H9 (cell line): ENCODE measurements around the gene TP53BP2. TPM values are rescaled to one million over a fixed set of nuclear protein-coding genes. Genes with fewer than 3 reads are reported as not detected.

Experiments used
- DNase-seq: peaks from one replicate; pipeline ENCODE4 v3.0.0-alpha.2; 2017
- H2AFZ ChIP-seq: one replicate; pipeline ENCODE4 v1.6.1; 2013; ENCODE audit warnings: mild to moderate bottlenecking, low read length, control low read depth, moderate library complexity
- H2AK5ac ChIP-seq: 2 replicates; pipeline ENCODE4 v1.6.1; 2013; ENCODE audit warnings: low read length, control low read depth, mixed read lengths; ENCODE audit not compliant: insufficient read length
- H2BK120ac ChIP-seq: one replicate; pipeline ENCODE4 v1.6.1; 2013; ENCODE audit warnings: low read depth, mild to moderate bottlenecking, low read length, control low read depth, inconsistent platforms; ENCODE audit not compliant: poor library complexity, severe bottlenecking
- H2BK12ac ChIP-seq: 2 replicates; pipeline ENCODE4 v1.6.1; 2013; ENCODE audit warnings: low read length, control low read depth, mixed read lengths, low read depth; ENCODE audit not compliant: insufficient read length
- H2BK15ac ChIP-seq: 2 replicates; pipeline ENCODE4 v1.6.1; 2013; ENCODE audit warnings: low read depth, low read length, control low read depth
- H2BK20ac ChIP-seq: one replicate; pipeline ENCODE4 v1.6.1; 2013; ENCODE audit warnings: low read depth, mild to moderate bottlenecking, low read length, control low read depth, inconsistent platforms; ENCODE audit not compliant: poor library complexity, severe bottlenecking
- H2BK5ac ChIP-seq: 2 replicates; pipeline ENCODE4 v1.6.1; 2013; ENCODE audit warnings: low read length, control low read depth, mixed read lengths; ENCODE audit not compliant: insufficient read length
- H3K14ac ChIP-seq: 2 replicates; pipeline ENCODE4 v1.6.1; 2013; ENCODE audit warnings: low read length, control low read depth; ENCODE audit not compliant: insufficient read depth
- H3K18ac ChIP-seq: 2 replicates; pipeline ENCODE4 v1.6.1; 2013; ENCODE audit warnings: low read depth, mild to moderate bottlenecking, mixed read lengths, low read length, control low read depth; ENCODE audit not compliant: insufficient read length
- H3K23ac ChIP-seq: 2 replicates; pipeline ENCODE4 v1.6.1; 2013; ENCODE audit warnings: low read length, control low read depth, mixed read lengths, low read depth; ENCODE audit not compliant: insufficient read length
- H3K23me2 ChIP-seq: 2 replicates; pipeline ENCODE4 v1.6.1; 2013; ENCODE audit warnings: low read depth, mild to moderate bottlenecking, mixed read lengths, low read length, control low read depth; ENCODE audit not compliant: insufficient read length, poor library complexity, severe bottlenecking
- H3K27ac ChIP-seq: 2 replicates; pipeline ENCODE4 v1.5.1; 2013; ENCODE audit warnings: low read length, control low read depth, mixed read lengths, low read depth; ENCODE audit not compliant: insufficient read length
- H3K27me3 ChIP-seq: 2 replicates; pipeline ENCODE4 v1.6.1; 2013; ENCODE audit warnings: low read length, control low read depth, inconsistent platforms; ENCODE audit not compliant: insufficient read depth
- H3K4ac ChIP-seq: 2 replicates; pipeline ENCODE4 v1.6.1; 2013; ENCODE audit warnings: low read depth, mild to moderate bottlenecking, control low read depth, inconsistent platforms, low read length, moderate library complexity
- H3K4me1 ChIP-seq: 2 replicates; pipeline ENCODE4 v1.6.1; 2013; ENCODE audit warnings: low read length, control low read depth, inconsistent platforms; ENCODE audit not compliant: insufficient read depth
- H3K4me2 ChIP-seq: 2 replicates; pipeline ENCODE4 v1.6.1; 2013; ENCODE audit warnings: low read length, control low read depth, mixed read lengths; ENCODE audit not compliant: insufficient read length, insufficient read depth
- H3K56ac ChIP-seq: 2 replicates; pipeline ENCODE4 v1.6.1; 2013; ENCODE audit warnings: low read depth, mild to moderate bottlenecking, mixed read lengths, low read length, control low read depth; ENCODE audit not compliant: insufficient read length
- H3K79me1 ChIP-seq: 2 replicates; pipeline ENCODE4 v1.6.1; 2013; ENCODE audit warnings: low read depth, mild to moderate bottlenecking, moderate library complexity, low read length, control low read depth, inconsistent platforms; ENCODE audit not compliant: insufficient read depth, poor library complexity, severe bottlenecking
- H3K79me2 ChIP-seq: 2 replicates; pipeline ENCODE4 v1.6.1; 2013; ENCODE audit warnings: low read length, control low read depth, inconsistent platforms; ENCODE audit not compliant: insufficient read depth
- H3K9ac ChIP-seq: 2 replicates; pipeline ENCODE4 v1.6.1; 2013; ENCODE audit warnings: low read length, control low read depth, mixed read lengths; ENCODE audit not compliant: insufficient read length; ENCODE audit errors: extremely low read depth
- H3K9me3 ChIP-seq: one replicate; pipeline ENCODE4 v1.6.1; 2013; ENCODE audit warnings: low read depth, low read length, inconsistent platforms; ENCODE audit not compliant: control insufficient read depth
- H3T11ph ChIP-seq: one replicate; pipeline ENCODE4 v1.6.1; 2013; ENCODE audit warnings: mild to moderate bottlenecking, low read length, control low read depth, inconsistent platforms
- H4K20me1 ChIP-seq: one replicate; pipeline ENCODE4 v1.6.1; 2013; ENCODE audit not compliant: control insufficient read depth, insufficient read length, insufficient read depth
- H4K5ac ChIP-seq: 2 replicates; pipeline ENCODE4 v1.6.1; 2013; ENCODE audit warnings: low read depth, mild to moderate bottlenecking, mixed read lengths, low read length, control low read depth; ENCODE audit not compliant: insufficient read length
- H4K8ac ChIP-seq: replicated peaks from 2 replicates; pipeline ENCODE4 v1.6.1; 2013; ENCODE audit warnings: low read length, control low read depth, mixed read lengths, low read depth; ENCODE audit not compliant: insufficient read length
- H4K91ac ChIP-seq: 2 replicates; pipeline ENCODE4 v1.6.1; 2013; ENCODE audit warnings: low read depth, mild to moderate bottlenecking, moderate library complexity, mixed read lengths, low read length, control low read depth; ENCODE audit not compliant: insufficient read length
- H3K27ac Mint-ChIP-seq, 3 experiments: 2 replicates in 2 of 3; 3 replicates in 1 of 3; pipeline ENCODE4 v1.8.0; 2020 to 2021; ENCODE audit warnings: mixed read lengths in 3 of 3, mild to moderate bottlenecking in 1 of 3, moderate library complexity in 1 of 3
- H3K27me3 Mint-ChIP-seq: 2 replicates; pipeline ENCODE4 v1.8.0; 2021; ENCODE audit warnings: low read depth, mild to moderate bottlenecking, moderate library complexity, mixed read lengths
- H3K36me3 Mint-ChIP-seq, 3 experiments: 2 replicates in 2 of 3; 3 replicates in 1 of 3; pipeline ENCODE4 v1.8.0; 2020 to 2021; ENCODE audit warnings: low read depth in 3 of 3, mixed read lengths in 3 of 3; ENCODE audit not compliant: insufficient read depth in 1 of 3
- H3K4me1 Mint-ChIP-seq, 2 experiments: 2 replicates each; pipeline ENCODE4 v1.8.0; 2020; ENCODE audit warnings: mixed read lengths in 2 of 2
- H3K4me3 Mint-ChIP-seq, 2 experiments: 2 replicates in 1 of 2; 3 replicates in 1 of 2; pipeline ENCODE4 v1.8.0; 2020 to 2021; ENCODE audit warnings: mild to moderate bottlenecking in 2 of 2, mixed read lengths in 2 of 2, moderate library complexity in 1 of 2
- H3K9me3 Mint-ChIP-seq, 2 experiments: 2 replicates in 1 of 2; 3 replicates in 1 of 2; pipeline ENCODE4 v1.8.0; 2020; ENCODE audit warnings: mild to moderate bottlenecking in 2 of 2, mixed read lengths in 2 of 2, moderate library complexity in 1 of 2
- WGBS: extraction: QIAGEN DNeasy Blood & Tissue Kit; methylation state at CpG from one replicate; pipeline ENCODE4 v1.1.7; 2013; ENCODE audit warnings: missing lambda C conversion rate, low lambda C conversion rate, mixed read lengths; ENCODE audit not compliant: insufficient read length; ENCODE audit errors: extremely low coverage; 5-methylcytosine and 5-hydroxymethylcytosine counted together
- total RNA-seq: library from RNA; stranded (reverse); gene quantifications from 2 replicates; pipeline ENCODE4 v1.2.1, GENCODE V29; 2021
- TF ChIP-seq, protein P1 (sequence below): fragments of 200-600 bp; sonication (generic); conservative IDR thresholded peaks from 3 replicates; pipeline ENCODE4 v1.8.0; 2021; ENCODE audit warnings: antibody characterized with exemption, mild to moderate bottlenecking

The TP53BP2 gene
- total RNA-seq, 1 experiment from 2014 or later, result 49.7 TPM

DNA sequence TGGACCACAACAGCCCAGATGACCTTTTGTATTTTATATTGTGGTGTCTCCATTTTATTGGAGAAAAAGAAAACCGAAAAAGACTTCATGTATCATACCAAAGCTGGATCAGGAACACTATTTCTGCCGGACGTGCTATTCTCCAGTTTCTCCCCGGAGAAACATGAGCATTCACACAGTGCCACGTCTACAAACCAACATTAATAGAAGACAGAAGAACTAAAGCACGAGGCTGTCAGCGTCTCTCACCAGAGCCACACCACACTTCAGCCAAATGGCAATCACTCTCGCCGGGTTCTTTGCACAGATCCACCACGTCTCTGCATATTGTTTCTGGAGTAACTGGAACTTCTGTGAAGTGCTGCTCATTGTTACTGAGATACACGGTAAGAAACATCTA, 24.8 kb downstream of the TP53BP2 start:
- DNase-seq, result no peak
- H4K8ac ChIP-seq, result no peak overlapping the region
- H3K27ac Mint-ChIP-seq, result peak overlapping the region; percentile 0 to 10 (median 7); a peak in 2 of 7 replicates
- no peak overlapping the region for H4K5ac ChIP-seq
- H3K27me3 ChIP-seq, result no peaks in the 10 kb centered on the region
- no peaks in the 10 kb centered on the region for H3K27me3 Mint-ChIP-seq
- no peak overlapping the region for H2BK12ac ChIP-seq
- H3K23ac ChIP-seq, result no peak overlapping the region
- no peak overlapping the region for H3K18ac ChIP-seq
- H3K4me2 ChIP-seq, result no peak overlapping the region
- H3K79me2 ChIP-seq, result peaks cover 13% of the 10 kb centered on the region; the same call in 1 of the 2 replicates
- no peak overlapping the region for H2BK120ac ChIP-seq
- no peak overlapping the region for H3K56ac ChIP-seq
- no peaks in the 10 kb centered on the region; the same call in 1 of the 2 replicates for H3K4me1 ChIP-seq
- H3K36me3 Mint-ChIP-seq, result peaks cover 17 to 31% (median 30%) of the 10 kb centered on the region in 3 experiments
- peaks cover 3% of the 10 kb centered on the region for H3K79me1 ChIP-seq
- H3K4me1 Mint-ChIP-seq, result peaks cover 32 to 40% of the 10 kb centered on the region in 2 experiments
- no peaks in the 10 kb centered on the region for H3K23me2 ChIP-seq
- no peaks in the 10 kb centered on the region for H3K9me3 ChIP-seq
- H3K14ac ChIP-seq, result no peak overlapping the region
- H4K91ac ChIP-seq, result no peak overlapping the region
- no peaks in the 10 kb centered on the region for H4K20me1 ChIP-seq
- H3K27ac ChIP-seq, result no peak overlapping the region
- H2BK5ac ChIP-seq, result no peak overlapping the region
- no peak overlapping the region for H3K4ac ChIP-seq
- H3K9ac ChIP-seq, result no peak overlapping the region
- no peaks in the 10 kb centered on the region for H3K9me3 Mint-ChIP-seq
- H2BK15ac ChIP-seq, result no peak overlapping the region
- TF ChIP-seq, protein P1, sequence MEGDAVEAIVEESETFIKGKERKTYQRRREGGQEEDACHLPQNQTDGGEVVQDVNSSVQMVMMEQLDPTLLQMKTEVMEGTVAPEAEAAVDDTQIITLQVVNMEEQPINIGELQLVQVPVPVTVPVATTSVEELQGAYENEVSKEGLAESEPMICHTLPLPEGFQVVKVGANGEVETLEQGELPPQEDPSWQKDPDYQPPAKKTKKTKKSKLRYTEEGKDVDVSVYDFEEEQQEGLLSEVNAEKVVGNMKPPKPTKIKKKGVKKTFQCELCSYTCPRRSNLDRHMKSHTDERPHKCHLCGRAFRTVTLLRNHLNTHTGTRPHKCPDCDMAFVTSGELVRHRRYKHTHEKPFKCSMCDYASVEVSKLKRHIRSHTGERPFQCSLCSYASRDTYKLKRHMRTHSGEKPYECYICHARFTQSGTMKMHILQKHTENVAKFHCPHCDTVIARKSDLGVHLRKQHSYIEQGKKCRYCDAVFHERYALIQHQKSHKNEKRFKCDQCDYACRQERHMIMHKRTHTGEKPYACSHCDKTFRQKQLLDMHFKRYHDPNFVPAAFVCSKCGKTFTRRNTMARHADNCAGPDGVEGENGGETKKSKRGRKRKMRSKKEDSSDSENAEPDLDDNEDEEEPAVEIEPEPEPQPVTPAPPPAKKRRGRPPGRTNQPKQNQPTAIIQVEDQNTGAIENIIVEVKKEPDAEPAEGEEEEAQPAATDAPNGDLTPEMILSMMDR, result no peak
- H3K4me3 Mint-ChIP-seq, result no peak overlapping the region
- no peak overlapping the region for H2BK20ac ChIP-seq
- no peak overlapping the region for H2AK5ac ChIP-seq
- H2AFZ ChIP-seq, result no peak overlapping the region
- no CpG with 5 or more reads among the region's 11 CpGs for WGBS
- H3T11ph ChIP-seq, result no peak overlapping the region
